Islet of Langerhans (tissue), 1 donor: Measurements from ENCODE around the gene NEU3.
"Not testable (repeated sequence)": the region's sequence is repeated elsewhere in the genome, so short reads cannot be mapped to it uniquely, and the experiment has no call there.

Experiments
- FAIRE-seq: peaks from one replicate; lab custom pipeline; 2011; peaks lifted over from hg19 to GRCh38; lab: Jason Lieb, UNC

Gene NEU3, protein sequence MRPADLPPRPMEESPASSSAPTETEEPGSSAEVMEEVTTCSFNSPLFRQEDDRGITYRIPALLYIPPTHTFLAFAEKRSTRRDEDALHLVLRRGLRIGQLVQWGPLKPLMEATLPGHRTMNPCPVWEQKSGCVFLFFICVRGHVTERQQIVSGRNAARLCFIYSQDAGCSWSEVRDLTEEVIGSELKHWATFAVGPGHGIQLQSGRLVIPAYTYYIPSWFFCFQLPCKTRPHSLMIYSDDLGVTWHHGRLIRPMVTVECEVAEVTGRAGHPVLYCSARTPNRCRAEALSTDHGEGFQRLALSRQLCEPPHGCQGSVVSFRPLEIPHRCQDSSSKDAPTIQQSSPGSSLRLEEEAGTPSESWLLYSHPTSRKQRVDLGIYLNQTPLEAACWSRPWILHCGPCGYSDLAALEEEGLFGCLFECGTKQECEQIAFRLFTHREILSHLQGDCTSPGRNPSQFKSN

DNA sequence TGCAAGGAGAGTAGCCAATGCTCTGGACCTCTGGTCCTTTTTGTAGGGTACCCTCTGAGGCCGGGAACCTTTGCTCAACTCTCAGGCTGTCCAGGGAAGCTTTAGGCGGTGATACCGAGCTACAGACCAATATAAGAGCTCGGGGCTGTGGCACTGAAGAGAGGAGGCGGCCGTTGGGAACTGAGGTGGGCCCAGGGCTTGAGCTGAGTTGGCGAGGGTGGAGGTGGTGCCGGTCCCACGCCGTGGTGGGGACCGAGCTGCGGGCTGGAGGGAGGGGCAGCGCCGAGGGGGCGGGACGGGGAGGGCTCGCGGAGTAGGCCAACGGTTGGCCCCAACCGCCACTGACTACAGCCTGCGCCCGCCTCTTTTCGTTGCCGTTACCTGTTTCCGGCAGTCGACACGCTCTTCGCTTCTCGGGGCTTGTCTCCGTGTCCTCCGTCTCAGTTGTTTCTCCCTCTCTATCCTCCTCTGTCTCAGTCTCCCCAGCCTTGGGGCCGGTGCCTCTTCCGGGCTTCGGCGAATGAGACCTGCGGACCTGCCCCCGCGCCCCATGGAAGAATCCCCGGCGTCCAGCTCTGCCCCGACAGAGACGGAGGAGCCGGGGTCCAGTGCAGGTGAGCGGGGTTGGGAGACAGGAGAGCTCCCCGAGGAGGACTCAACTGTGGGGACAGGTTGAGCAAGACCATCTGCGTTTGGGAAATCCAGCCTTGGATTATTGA is at the start of gene NEU3:
NEU3 (plus strand) TSS at position 393 of the 719 bp plus-strand sequence; CDS start at position 521, 128 bp downstream.
- FAIRE-seq = no peak

DNA sequence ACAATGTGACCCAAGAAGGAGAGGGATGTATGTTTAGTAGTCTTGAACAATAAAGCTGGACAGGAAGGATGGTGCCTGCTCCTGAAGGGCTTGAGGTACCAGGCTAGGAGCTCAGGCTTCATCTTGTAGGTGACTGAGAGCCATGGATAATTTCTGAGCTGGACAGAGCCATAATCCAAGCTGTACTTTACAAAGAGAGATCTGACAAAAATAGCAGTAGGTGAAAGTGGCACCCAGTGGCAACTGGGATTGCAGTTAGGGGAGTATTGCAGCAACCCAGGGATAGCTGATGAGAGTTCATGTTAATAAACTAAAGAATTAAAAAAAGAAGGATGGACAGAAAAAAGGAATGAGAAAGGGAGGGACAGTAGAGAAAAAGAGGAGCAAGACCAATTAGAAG is 47.2 kb upstream of the NEU3 start:
- FAIRE-seq = no peak

DNA sequence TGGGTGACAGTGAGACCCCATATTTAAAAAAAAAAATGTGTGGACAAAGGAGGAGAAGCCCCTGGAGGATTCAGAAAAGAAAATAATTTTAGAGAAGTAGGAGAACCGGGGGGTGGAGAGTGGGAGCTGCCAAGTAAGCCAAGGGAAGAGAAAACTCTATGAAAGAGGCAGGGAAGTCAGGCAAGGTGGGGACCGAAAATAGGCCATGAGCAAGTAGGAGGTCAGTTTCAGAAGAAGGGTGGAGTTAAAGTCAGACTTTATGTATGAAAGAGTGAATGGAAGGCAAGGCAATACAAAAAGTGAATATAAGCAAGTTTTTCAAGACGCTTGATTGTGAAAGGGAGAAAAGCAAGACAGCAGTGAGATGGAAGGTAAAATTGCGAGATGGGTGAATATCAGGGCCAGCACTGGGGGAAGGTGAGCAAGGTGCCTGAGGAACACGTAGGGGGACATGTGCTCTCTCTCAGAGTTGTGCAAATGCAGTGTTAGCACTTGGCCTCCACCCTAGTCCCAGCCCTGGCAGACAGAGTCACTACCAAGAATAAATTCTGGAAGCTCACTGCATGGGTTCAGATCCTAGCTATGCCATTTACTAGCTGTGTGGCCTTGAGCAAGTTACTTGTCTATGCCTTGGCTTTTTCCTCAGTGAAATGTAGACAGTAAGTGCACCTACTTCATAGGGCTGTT is 46.5 kb upstream of the NEU3 start:
- FAIRE-seq = no peak

DNA sequence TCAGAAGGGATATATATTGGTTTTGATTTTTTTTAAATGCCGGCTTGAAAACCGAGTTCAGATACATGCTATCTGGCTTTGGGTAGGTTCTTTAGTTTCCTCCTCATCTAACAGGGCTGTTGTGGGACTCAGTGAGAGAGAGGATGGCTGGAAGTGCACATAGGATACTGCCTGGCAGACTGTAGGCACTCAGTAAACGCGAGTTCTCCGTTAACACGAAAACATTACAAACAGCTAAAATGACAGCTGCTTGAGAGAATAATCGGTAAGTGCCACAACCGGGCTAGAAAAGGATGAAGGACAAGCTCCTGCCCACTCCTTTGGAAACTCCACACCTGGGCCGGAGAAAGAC is 40.2 kb upstream of the NEU3 start:
- FAIRE-seq = no peak

DNA sequence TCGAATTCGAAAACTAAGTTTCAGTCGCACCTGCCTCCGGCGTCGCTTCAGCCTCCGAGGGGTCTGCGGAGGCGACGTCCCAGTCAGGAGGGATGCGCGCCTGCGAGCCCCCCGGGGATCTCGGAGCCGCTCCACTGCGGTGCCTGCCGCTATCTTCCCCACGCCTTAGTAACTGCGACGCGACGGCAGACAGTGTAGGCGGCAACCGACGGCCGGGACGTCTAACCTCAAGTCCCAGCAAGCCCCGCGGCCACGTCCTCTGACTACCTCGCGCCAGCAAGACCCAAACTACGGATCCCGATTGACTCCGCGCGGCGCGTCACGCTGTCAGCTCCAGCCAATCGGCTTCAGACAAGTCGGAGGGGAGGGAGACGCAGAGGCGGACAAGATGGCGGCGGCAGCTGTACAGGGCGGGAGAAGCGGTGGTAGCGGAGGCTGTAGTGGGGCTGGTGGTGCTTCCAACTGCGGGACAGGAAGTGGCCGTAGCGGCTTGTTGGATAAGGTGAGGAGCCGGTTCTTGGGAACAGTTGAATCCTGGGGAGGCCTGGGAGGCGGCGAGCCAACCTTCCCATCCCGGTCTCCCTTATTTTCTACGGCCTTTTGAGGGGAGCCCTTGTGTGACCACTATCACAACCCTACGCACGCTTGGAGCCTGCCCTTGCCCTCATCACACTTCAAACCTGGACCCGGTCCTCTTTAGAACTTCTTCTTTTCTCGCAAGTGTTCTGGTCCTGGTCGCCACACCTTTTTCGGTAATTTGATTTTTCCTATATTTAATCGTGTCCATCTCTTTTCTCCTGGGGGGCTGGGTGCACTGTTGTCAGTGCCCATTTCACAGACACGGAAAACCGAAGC is 39.6 kb upstream of the NEU3 start, which contains the start of the genes SPCS2 and XRRA1:
SPCS2 (plus strand) TSS at position 369 of the 855 bp plus-strand sequence; CDS start at position 389, 20 bp downstream.
XRRA1 (minus strand) TSS at position 194 of the 855 bp plus-strand sequence. CDS start 8,213 bp downstream, outside the sequence.
- peak; percentile 79 for FAIRE-seq

DNA sequence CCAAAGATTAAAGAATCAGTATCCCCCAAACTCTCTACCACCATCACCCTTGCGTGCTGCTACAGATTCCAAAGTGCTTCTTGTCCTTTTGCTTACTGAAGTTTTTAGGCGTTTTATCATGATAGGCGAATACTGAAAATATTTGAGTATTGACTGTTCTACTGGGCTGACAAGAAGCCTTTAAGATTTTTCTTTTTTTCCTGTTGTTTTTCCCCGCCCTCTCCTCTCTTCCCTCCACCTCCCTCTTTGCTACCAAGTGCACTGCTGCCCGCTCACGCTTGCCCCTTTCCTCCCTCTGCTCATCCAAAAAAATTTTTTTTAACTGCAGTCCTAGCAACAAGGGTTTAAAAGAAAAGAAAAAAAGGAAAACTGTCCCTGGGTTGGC is 39.0 kb upstream of the NEU3 start:
- FAIRE-seq = no peak

DNA sequence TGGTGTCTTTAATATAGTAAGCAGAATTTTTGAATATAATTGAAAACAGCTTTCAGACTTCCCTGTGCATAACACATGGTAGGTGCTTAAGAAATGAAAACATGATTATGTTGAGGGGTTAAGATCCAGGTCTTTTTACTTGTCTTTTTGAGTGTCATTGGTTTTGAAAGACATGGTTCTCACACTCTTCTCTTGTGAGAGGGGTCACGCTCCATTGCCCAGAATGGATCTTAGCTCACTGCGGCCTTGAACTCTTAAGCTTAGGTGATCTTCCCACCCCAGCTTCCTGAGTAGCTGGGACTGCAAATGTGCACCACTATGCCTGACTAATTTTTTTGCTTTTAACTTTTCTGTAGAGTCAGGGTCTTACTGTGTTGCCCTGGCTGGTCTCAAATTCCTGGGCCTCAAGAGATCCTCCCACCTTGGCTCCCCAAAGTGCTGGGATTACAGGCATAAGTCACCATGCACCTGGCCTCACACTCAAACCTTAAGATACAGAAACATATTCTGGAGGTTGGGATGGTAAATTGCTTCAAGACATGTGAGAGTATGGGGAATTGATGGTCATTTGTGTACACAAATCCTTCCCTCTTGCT is 38.3 kb upstream of the NEU3 start:
- no peak for FAIRE-seq

DNA sequence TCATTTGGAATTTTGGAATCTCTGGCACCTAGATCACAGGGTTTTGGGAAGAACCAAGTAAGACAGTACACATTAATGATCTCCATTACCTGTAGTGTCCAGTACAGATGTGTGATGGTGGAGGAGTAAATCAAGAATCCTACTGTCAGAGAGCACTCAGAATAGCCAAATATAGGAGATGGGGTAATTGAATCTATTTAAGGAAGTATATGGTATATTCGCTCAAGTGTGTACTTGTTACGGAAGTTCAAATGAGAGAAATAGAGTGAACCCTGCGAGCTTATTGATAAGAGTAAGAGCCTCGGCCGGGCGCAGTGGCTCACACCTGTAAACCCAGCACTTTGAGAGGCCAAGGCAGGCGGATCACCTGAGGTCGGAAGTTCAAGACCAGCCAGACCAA is 37.5 kb upstream of the NEU3 start:
- FAIRE-seq = no peak

DNA sequence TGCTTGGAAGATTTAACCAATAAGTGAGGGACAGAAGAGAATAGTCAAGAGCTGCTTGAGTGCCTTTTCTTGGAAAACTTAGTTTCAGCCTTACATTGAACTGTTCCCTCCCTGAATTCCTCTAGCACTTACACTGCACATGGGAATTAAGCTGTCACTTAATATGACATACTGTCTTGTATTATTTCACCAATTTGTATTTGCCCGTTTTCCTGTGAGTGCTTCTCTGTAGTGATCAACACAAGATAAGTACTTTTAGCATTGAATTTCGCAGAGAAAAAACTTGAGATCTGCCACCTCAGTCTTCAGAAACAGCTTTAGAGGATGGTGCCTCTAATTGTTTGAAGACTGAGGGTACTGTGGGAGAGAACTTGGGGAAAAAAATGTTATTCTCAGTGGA is 36.0 kb upstream of the NEU3 start:
- FAIRE-seq = no peak

DNA sequence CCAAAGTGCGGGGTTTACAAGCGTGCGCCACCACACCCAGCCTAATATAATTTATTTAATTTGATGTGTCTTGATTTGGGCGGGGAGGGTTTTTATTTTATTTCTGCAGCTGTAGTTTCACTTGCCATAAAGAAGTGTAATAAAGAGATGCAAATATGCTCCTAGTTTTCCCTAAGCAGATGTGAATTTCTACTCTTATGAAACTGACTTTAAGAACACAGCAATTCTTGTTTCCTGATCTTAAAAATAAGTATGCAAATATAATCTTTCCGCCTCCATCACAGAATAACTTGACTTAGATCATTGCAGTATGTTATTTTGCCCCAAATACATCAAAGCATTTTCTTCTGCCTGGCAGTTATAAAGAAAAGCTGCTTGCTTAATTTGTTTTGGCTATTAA is 35.3 kb upstream of the NEU3 start:
- FAIRE-seq = no peak

DNA sequence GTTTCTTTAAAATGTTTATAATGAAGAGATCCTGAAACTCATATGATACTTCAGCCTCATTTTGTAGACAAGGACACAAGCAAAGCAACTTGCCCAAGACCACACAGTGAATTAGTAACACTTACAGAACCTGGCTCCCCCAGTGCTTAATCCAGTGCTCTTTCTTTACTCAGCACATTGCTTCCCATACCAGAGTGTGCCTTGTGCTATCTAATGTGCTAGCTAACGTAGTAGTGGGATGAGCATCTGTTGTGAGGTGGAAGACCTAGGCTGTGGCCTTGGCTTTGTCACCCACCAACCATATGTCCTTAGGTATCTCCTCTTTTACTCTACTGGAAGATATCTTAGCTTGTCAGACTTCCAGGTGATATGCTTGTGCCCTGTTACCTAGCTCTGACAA is 34.5 kb upstream of the NEU3 start:
- no peak for FAIRE-seq

DNA sequence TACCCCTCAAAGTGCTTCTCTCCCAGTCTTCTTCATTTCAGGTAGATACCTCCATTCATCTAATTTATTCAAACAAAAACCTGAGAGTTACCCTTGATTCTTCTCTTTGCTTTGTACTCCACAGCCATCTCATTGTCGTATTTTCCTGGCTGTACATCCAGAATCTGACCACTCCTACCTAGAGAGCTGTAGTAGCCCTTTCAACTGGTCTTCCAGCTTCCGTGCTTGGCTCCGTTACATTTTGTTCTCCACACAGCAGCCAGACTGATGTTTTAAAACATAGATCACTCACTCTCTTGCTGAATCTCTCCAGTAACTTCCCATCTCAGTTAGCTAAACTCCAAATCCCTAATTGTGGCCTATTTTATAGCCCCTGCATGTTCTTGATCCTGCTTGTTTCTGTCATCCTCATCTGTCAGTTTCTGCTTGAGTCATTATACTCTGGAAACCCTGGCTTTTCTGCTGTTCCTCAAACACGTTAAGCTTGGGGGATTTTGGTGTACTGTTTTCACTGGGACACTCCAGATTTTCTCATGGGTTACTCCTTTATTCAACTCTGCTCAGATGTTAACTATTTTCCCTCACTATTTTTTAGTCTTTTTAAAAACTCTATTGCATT is 32.2 kb upstream of the NEU3 start:
- no peak for FAIRE-seq

DNA sequence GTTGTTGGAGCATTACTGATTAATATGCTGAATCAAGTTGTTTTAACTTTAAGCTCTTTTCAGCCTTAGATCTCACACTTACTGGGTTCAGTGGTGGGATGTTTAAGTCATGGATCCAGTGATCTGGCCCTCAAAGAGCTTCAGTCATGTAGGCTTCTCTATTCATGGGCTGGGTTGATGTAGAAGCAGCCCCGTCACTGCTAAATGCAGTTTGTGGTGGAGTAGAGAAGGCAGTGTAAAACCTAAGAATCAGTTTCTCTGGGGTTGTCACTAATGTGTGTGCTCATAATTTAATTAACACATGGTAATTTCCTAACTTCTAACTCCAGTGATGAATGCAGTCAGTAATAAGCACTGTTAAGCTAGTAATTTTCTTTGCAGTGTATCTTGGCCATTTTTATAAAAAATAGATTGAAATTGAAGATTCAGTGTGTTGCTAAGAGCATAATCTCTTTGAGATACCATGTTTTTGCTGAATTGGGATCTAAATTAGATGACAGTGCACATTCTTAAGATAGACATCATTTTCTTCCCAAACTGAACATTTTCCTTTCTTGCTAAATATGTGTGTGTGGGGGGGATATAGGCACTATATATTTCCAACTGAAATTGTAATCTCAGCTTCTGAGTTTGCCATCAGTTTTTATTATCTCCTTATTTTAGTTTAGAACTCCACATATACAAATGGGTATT is 30.6 kb upstream of the NEU3 start:
- FAIRE-seq = no peak

DNA sequence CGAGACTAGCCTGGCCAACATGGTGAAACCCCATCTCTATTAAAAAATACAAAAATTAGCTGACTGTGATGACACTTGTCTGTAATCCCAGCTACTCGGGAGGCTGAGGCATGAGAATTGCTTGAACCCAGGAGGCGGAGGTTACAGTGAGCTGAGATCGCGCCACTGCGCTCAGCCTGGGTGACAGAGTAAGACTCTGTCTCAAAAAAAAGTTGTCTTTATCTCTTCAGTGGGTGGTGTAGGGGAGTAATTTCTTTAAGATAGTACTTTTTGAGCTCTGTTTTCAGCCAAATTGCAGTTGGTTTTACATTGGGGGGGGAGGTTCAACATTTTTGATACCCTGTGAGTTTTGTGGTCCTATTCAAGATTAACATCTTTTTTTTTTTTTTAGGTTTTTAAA is 28.6 kb upstream of the NEU3 start:
- not testable (repeated sequence) for FAIRE-seq

DNA sequence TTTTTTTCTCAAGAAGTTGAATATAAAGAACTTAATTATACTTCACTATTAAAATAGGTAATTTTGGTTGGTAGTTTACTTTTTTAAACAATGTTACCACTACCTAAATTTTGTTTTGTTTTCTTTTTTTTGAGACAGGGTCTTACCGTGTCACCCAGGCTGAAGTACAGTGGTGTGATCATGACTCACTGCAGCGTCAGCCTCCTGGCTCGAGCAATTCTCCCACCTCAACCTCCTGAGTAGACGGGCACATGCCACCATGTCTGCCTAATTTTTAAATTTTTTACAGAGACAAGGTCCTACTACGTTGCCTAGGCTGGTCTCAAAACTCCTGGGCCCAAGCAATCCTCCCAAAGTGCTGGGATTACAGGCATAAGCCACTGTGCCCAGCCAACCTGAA is 22.1 kb upstream of the NEU3 start:
- FAIRE-seq = no peak

DNA sequence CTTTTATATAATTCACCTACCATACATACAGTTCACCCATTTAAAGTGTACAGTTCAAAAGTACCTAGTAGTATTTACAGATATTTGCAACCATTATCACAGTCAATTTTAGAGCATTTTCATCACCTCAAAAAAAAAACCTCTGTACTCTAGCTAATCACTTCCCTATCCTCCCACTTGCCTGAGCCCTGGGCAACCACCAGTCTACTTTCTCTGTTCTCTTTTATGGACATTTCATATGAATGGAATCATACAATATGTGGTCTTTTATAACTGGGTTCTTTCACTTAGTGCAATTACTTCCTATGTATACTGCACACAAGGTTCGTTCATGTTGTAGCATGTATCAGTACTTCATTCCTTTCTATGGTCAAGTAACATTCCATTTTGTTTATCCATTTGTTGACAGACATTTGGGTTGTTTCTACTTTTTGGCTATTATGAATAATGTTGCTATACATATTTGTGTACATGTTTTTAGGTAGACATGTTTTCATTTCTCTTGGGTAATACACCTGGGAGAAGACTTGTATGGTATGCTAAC is 17.8 kb upstream of the NEU3 start:
- FAIRE-seq = no peak

DNA sequence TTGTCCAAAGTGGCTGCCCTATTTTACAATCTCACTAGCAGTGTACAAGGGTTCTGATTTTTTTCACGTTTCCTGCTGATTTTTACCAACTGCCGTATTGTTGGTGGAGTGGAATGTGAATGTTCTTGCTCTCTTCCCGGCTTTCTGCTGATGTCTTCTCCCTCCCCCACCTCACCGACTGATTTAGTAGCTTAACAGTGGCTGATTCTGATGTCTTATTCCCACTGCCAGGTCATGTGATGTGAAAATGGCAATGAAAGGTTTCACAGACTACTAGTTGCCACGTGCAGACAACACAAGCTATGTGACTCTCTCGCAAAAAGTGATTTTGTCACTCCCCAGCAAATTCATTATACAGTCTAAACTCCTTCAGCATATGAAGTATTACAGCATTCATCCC is 17.3 kb upstream of the NEU3 start:
- no peak for FAIRE-seq

DNA sequence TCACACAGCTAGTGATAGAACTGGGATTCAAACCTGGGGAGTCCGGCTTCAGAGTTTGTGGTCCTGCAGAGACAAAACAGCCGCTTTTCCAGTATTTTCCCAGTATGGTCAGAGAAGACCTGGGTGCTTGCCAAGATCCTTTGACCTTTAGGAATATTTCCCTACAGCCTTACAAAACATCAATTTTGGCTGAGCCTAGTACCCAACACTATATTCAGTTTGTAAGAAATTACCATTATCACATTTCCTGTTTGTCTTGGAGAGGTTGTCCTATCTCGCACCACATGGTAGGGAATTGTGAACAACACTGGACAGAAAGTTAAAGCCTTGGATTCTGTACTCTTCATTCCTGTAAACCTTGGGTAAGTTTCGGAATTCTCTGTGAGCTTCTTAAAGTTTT is 10.7 kb upstream of the NEU3 start:
- FAIRE-seq = no peak

DNA sequence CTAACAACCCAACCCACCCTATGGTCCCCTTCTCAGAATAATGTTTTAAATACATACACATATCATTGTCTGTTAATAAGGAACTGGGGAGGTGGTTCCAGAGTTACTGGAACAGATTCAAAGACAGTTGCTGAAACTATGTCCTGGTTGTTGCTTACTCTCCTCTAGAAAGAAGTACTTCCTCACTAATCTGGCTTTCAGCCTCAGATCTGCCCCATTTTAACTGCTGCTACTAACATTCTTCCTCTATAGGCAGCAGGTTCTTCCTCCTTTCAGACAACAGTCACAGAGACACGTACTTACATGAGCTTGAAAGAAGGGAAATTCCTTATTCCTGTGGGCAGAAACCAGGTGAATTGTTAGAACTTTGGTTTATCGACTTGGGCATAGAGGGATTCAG is 8.1 kb upstream of the NEU3 start:
- no peak for FAIRE-seq

DNA sequence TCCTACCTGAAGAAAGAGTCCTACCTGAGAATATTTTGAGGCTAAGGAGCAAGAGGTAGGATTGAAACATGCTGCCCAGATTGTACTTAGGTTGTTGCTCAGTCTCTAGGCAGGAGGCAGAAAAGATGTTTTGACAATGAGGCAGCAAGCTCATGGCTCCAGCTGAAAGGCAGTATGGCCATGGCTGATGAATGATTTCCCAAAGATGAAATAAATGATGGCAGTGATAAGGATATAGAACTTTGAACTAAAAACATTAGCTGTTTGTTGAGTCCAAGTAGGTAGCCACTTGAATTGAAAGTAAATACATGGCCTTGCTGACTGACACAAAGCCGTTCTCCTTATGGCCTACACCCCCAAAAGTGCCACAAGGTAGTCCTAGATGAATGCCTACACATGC is 6.8 kb upstream of the NEU3 start:
- no peak for FAIRE-seq
